Mesothelial cell of epicardium (in vitro differentiated cells): ENCODE measurements around the gene RUNX2. TPM values are rescaled to one million over a fixed set of nuclear protein-coding genes. Genes with fewer than 3 reads are reported as not detected.

Source experiments
- DNase-seq, 2 experiments: peaks; one replicate each; pipeline ENCODE4 v3.0.0; 2021; ENCODE audit warnings: low spot score in 2 of 2; ENCODE audit not compliant: unreplicated experiment in 2 of 2
- H3K27ac Mint-ChIP-seq: 2 replicates; pipeline ENCODE4 v1.8.0; 2021; ENCODE audit warnings: mixed read lengths
- H3K27me3 Mint-ChIP-seq: 2 replicates; pipeline ENCODE4 v1.8.0; 2021; ENCODE audit warnings: low read depth, mixed read lengths
- H3K36me3 Mint-ChIP-seq: 2 replicates; pipeline ENCODE4 v1.8.0; 2021; ENCODE audit warnings: mixed read lengths
- H3K4me1 Mint-ChIP-seq: 2 replicates; pipeline ENCODE4 v1.8.0; 2021; ENCODE audit warnings: mixed read lengths
- H3K4me3 Mint-ChIP-seq: 2 replicates; pipeline ENCODE4 v1.8.0; 2021; ENCODE audit warnings: mild to moderate bottlenecking, moderate library complexity, mixed read lengths
- H3K9me3 Mint-ChIP-seq: 2 replicates; pipeline ENCODE4 v1.8.0; 2021; ENCODE audit warnings: mixed read lengths
- CTCF ChIP-seq: fragments of 200-600 bp; sonication (generic); IDR thresholded peaks from one replicate; pipeline ENCODE4 v1.5.0; 2021; ENCODE audit warnings: antibody characterized with exemption; ENCODE audit not compliant: unreplicated experiment
- total RNA-seq: library from RNA; stranded (reverse); gene quantifications from 3 replicates; pipeline ENCODE4 v1.2.1, GENCODE V29; 2021

RUNX2 gene
- total RNA-seq, 1 donor from 2014 or later, result 4.4 TPM

DNA sequence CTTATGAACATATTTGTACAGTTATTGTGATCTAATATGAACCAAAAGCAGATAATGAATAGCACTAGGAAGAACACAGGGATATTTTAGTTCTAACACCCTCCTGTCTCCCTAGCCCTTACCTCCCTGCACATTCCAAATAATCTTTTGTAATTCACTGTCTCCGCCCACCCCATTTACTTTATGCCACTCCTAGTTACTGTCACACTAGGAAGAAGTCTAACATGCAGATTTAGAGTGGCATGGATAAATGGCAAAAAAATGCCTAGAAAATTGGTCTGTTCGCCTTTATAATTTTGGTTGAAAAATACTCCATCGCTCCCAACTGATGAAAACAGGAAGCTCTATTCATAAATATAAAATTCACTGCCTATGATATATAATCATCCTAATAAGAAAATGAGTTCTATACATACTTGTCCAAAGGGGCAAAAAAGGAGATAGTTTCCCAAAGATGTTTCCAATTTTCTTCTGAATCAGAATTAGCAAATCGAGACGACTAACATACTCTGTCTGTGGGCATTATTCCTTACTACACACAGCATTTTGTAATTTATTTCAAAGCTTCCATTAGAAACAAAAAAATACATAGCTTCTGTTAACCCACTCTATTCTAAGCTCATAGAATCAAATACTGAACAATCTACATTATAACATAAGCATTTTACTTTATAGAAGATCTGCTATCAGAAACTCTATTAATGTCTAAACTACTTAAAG is 1.3 kb upstream of the RUNX2 start:
- H3K4me1 Mint-ChIP-seq, result peaks cover 34% of the 10 kb centered on the region
- no peaks in the 10 kb centered on the region for H3K9me3 Mint-ChIP-seq

GRCh38 chr6:45328523-45328922 is 393 bp downstream of the RUNX2 start:
- peaks cover 27% of the 10 kb centered on the region for H3K4me1 Mint-ChIP-seq
- no peaks in the 10 kb centered on the region for H3K27me3 Mint-ChIP-seq
- H3K36me3 Mint-ChIP-seq, result no peaks in the 10 kb centered on the region
- no peaks in the 10 kb centered on the region for H3K9me3 Mint-ChIP-seq
- no peak overlapping the region for H3K27ac Mint-ChIP-seq
- no peak for TF ChIP-seq CTCF
- DNase-seq, result no peak
- H3K4me3 Mint-ChIP-seq, result peak overlapping the region; percentile 11

More for the DNA sequence above, 1.3 kb upstream of the RUNX2 start:
- no peaks in the 10 kb centered on the region for H3K27me3 Mint-ChIP-seq
- no peak for DNase-seq
- no peak overlapping the region for H3K27ac Mint-ChIP-seq
- no peak for TF ChIP-seq CTCF
- H3K4me3 Mint-ChIP-seq, result no peak overlapping the region
- H3K36me3 Mint-ChIP-seq, result no peaks in the 10 kb centered on the region

DNA sequence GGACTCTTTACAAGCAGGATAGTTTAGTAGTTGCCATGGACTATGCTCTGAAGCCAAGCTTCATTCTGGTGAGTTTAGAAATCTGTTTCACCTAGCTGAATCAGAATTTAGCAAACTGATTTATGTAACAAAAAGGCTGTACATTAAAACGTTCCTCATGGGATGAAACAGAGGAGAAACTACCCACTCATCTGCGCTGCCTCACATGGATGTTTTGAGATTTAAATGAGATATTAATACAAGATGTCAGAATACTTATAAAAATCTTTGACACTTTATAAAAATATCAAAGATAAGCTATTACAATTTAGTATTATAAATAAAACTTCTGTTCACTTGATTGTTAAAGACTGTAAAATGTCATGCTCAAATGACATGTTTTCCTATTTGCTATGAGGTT is 16.8 kb downstream of the RUNX2 start:
- Mint-ChIP-seq H3K27ac (no peak overlapping the region), H3K36me3 (no peaks in the 10 kb centered on the region), H3K9me3 (no peaks in the 10 kb centered on the region), H3K4me3 (no peak overlapping the region), H3K27me3 (no peaks in the 10 kb centered on the region), H3K4me1 (no peaks in the 10 kb centered on the region)
- TF ChIP-seq CTCF, result no peak
- DNase-seq, result no peak

- no peak overlapping the region for H3K27ac Mint-ChIP-seq
- no peaks in the 10 kb centered on the region for H3K9me3 Mint-ChIP-seq
- no peak for DNase-seq
- H3K36me3 Mint-ChIP-seq, result peaks cover 5% of the 10 kb centered on the region
- no peak for TF ChIP-seq CTCF
- H3K4me1 Mint-ChIP-seq, result no peaks in the 10 kb centered on the region
- H3K27me3 Mint-ChIP-seq, result no peaks in the 10 kb centered on the region
- no peak overlapping the region for H3K4me3 Mint-ChIP-seq
These were observed 22.1 kb downstream of the RUNX2 start for GRCh38 chr6:45350186-45350710.

- H3K9me3 Mint-ChIP-seq, result no peaks in the 10 kb centered on the region
- TF ChIP-seq CTCF, result no peak
- H3K27me3 Mint-ChIP-seq, result no peaks in the 10 kb centered on the region
- no peak overlapping the region for H3K27ac Mint-ChIP-seq
- H3K36me3 Mint-ChIP-seq, result peaks cover 5% of the 10 kb centered on the region
- no peak for DNase-seq
- H3K4me1 Mint-ChIP-seq, result no peaks in the 10 kb centered on the region
- no peak overlapping the region for H3K4me3 Mint-ChIP-seq
These were observed 22.9 kb downstream of the RUNX2 start for GRCh38 chr6:45351076-45351475.
